HCT116 (cell line): ENCODE data around the gene EIF3A. TPM values are rescaled to one million over a fixed set of nuclear protein-coding genes. Genes with fewer than 3 reads are reported as not detected.

ENCODE experiments used
- ATAC-seq: fragments of 200-7000 bp; cut with Tn5 transposase; 2 replicates; pipeline ENCODE4 v1.9.1; 2020; ENCODE audit warnings: mild to moderate bottlenecking, moderate library complexity
- BruUV-seq: library from RNA; stranded (reverse); fragments of 400-500 nt; replicated peaks from 2 replicates; lab custom pipeline; 2021; lab: Mats Ljungman, UMichigan
- CTCF ChIA-PET: fragments of 300-600 bp; sonication (Branson Sonifier 250); formaldehyde crosslinking; loops from one replicate; lab custom pipeline; 2021; ENCODE audit warnings: antibody characterized with exemption; lab: Charles Lee
- POLR2A ChIA-PET: fragments of 300-600, 350-600 bp; sonication (Branson Sonifier 250); formaldehyde crosslinking; loops from one replicate; lab custom pipeline; 2021; ENCODE audit warnings: antibody characterized with exemption; lab: Charles Lee
- RAD21 ChIA-PET, 2 experiments: fragments of 300-600 bp; sonication (Branson Sonifier 250); formaldehyde crosslinking; loops; one replicate each; lab custom pipeline; 2023; ENCODE audit warnings: low total read pairs in 2 of 2; ENCODE audit not compliant: uncharacterized antibody in 2 of 2, unreplicated experiment in 2 of 2, low non-redundant PET in 1 of 2; lab: Charles Lee
- DNase-seq: peaks from one replicate; pipeline ENCODE4 v3.0.0-alpha.2; 2010; ENCODE audit warnings: low read depth, low spot score
- H2AFZ ChIP-seq: fragments of 200-600 bp; shearing (Covaris generic), sonication (generic); 2 replicates; pipeline ENCODE4 v1.6.1; 2017; ENCODE audit warnings: low read depth, mixed run types, mixed read lengths, antibody characterized with exemption, low read length; ENCODE audit not compliant: poor library complexity, severe bottlenecking
- H3K27ac ChIP-seq: 2 replicates; pipeline ENCODE4 v1.5.1; 2012; ENCODE audit warnings: low read depth, low read length
- H3K27me3 ChIP-seq: fragments of 200-600 bp; sonication (generic); 2 replicates; pipeline ENCODE4 v1.6.1; 2016; ENCODE audit warnings: mixed run types, low read length, mixed read lengths; ENCODE audit not compliant: insufficient read depth
- H3K36me3 ChIP-seq, 2 experiments: fragments of 200-500 bp in 1 of 2; fragments of 200-600 bp in 1 of 2; sonication (Bioruptor generic) in 1 of 2; sonication (generic) in 1 of 2; 2 replicates each; pipeline versions ENCODE4 v1.5.1 to v1.6.1; 2014 to 2016; ENCODE audit warnings: low read length in 2 of 2, inconsistent platforms in 1 of 2, mixed read lengths in 1 of 2, mixed run types in 1 of 2; ENCODE audit not compliant: insufficient read depth in 2 of 2, control insufficient read depth in 1 of 2
- H3K4me1 ChIP-seq, 2 experiments: fragments of 200-600 bp in 1 of 2; sonication (generic) in 1 of 2; 2 replicates each; pipeline versions ENCODE4 v1.5.1 to v1.6.1; 2012 to 2017; ENCODE audit warnings: low read length in 2 of 2, inconsistent platforms in 1 of 2, mild to moderate bottlenecking in 1 of 2, mixed read lengths in 1 of 2, mixed run types in 1 of 2, moderate library complexity in 1 of 2; ENCODE audit not compliant: insufficient read depth in 2 of 2, control insufficient read depth in 1 of 2
- H3K4me2 ChIP-seq: fragments of 200-600 bp; sonication (generic); 2 replicates; pipeline ENCODE4 v1.6.1; 2017; ENCODE audit warnings: mixed run types, low read length, mixed read lengths
- H3K4me3 ChIP-seq, 2 experiments: fragments of 200-600 bp in 1 of 2; sonication (generic) in 1 of 2; replicated peaks in 1 of 2; 2 replicates each; pipeline ENCODE4 v1.5.1; 2011 to 2016; ENCODE audit warnings: low read length in 2 of 2, control low read depth in 1 of 2, low read depth in 1 of 2, mild to moderate bottlenecking in 1 of 2, mixed read lengths in 1 of 2, mixed run types in 1 of 2
- H3K79me2 ChIP-seq: fragments of 200-600 bp; sonication (generic); 2 replicates; pipeline ENCODE4 v1.6.1; 2017; ENCODE audit warnings: mild to moderate bottlenecking, mixed run types, low read length, moderate library complexity, mixed read lengths; ENCODE audit not compliant: insufficient read depth
- H3K9ac ChIP-seq: fragments of 200-600 bp; sonication (generic); 2 replicates; pipeline ENCODE4 v1.6.1; 2016; ENCODE audit warnings: low read length, mixed read lengths
- H3K9me2 ChIP-seq: fragments of 200-600 bp; sonication (generic), shearing (Covaris generic); 2 replicates; pipeline ENCODE4 v1.6.1; 2017; ENCODE audit warnings: mixed run types, mild to moderate bottlenecking, moderate library complexity; ENCODE audit not compliant: insufficient read depth
- H3K9me3 ChIP-seq, 2 experiments: fragments of 200-500 bp in 1 of 2; fragments of 200-600 bp in 1 of 2; sonication (Bioruptor generic) in 1 of 2; sonication (generic) in 1 of 2; 2 replicates each; pipeline ENCODE4 v1.6.1; 2014 to 2017; ENCODE audit warnings: low read length in 2 of 2, mixed read lengths in 2 of 2, inconsistent platforms in 1 of 2, low read depth in 1 of 2, mild to moderate bottlenecking in 1 of 2, mixed run types in 1 of 2, moderate library complexity in 1 of 2; ENCODE audit not compliant: control insufficient read depth in 1 of 2, insufficient read depth in 1 of 2
- H4K20me1 ChIP-seq: fragments of 200-600 bp; sonication (generic), shearing (Covaris generic); 2 replicates; pipeline ENCODE4 v1.6.1; 2017; ENCODE audit warnings: mixed run types, mild to moderate bottlenecking, moderate library complexity; ENCODE audit not compliant: insufficient read depth
- ATF3 ChIP-seq: IDR thresholded peaks from 2 replicates; pipeline ENCODE4 v1.6.1; 2012
- CEBPB ChIP-seq: IDR thresholded peaks from 2 replicates; pipeline ENCODE4 v1.6.1; 2012; ENCODE audit warnings: low read depth
- CTCF ChIP-seq, 3 experiments: fragments of 200-600 bp in 1 of 3; sonication (generic) in 1 of 3; IDR thresholded peaks in 2 of 3; conservative IDR thresholded peaks in 1 of 3; 2 replicates each; pipeline ENCODE4 v1.5.1; 2012 to 2017; ENCODE audit warnings: low read depth in 2 of 3, low read length in 2 of 3, antibody characterized with exemption in 1 of 3, borderline replicate concordance in 1 of 3, control low read depth in 1 of 3, mild to moderate bottlenecking in 1 of 3, mixed read lengths in 1 of 3, mixed run types in 1 of 3, moderate library complexity in 1 of 3; ENCODE audit not compliant: insufficient read depth in 1 of 3
- ELF1 ChIP-seq: IDR thresholded peaks from 2 replicates; pipeline ENCODE4 v1.6.1; 2012; ENCODE audit warnings: low read depth, borderline replicate concordance
- EZH2 ChIP-seq: fragments of 200-600 bp; sonication (generic); IDR thresholded peaks from 2 replicates; pipeline ENCODE4 v1.6.1; 2017; ENCODE audit warnings: antibody characterized with exemption, mixed run types
- FOSL1 ChIP-seq: IDR thresholded peaks from 2 replicates; pipeline ENCODE4 v1.6.1; 2012; ENCODE audit warnings: low read depth
- JUND ChIP-seq: IDR thresholded peaks from 2 replicates; pipeline ENCODE4 v1.6.1; 2012
- POLR2A ChIP-seq: IDR thresholded peaks from 2 replicates; pipeline ENCODE4 v1.7.0; 2011; ENCODE audit warnings: borderline replicate concordance; ENCODE audit not compliant: insufficient read depth, insufficient read length; ENCODE audit errors: extremely low read depth
- POLR2AphosphoS5 ChIP-seq: IDR thresholded peaks from 2 replicates; pipeline ENCODE4 v1.6.1; 2011; ENCODE audit warnings: mild to moderate bottlenecking, low read depth, low read length, moderate library complexity
- RAD21 ChIP-seq: IDR thresholded peaks from 2 replicates; pipeline ENCODE4 v1.6.1; 2012; ENCODE audit warnings: low read depth, mild to moderate bottlenecking
- SIN3A ChIP-seq: IDR thresholded peaks from 2 replicates; pipeline ENCODE4 v1.6.1; 2012; ENCODE audit warnings: low read depth
- SP1 ChIP-seq: IDR thresholded peaks from 2 replicates; pipeline ENCODE4 v1.6.1; 2012; ENCODE audit warnings: low read depth
- SRF ChIP-seq: IDR thresholded peaks from 2 replicates; pipeline ENCODE4 v1.6.1; 2012; ENCODE audit warnings: low read depth
- TCF7L2 ChIP-seq: IDR thresholded peaks from 2 replicates; pipeline ENCODE4 v1.7.0; 2011; ENCODE audit warnings: borderline replicate concordance, inconsistent platforms; ENCODE audit not compliant: insufficient read depth, insufficient read length; ENCODE audit errors: extremely low read depth
- YY1 ChIP-seq: IDR thresholded peaks from 2 replicates; pipeline ENCODE4 v1.6.1; 2011; ENCODE audit warnings: low read length, low read depth, moderate library complexity, mild to moderate bottlenecking; ENCODE audit not compliant: insufficient replicate concordance; ENCODE audit errors: extremely low read depth
- ZBTB33 ChIP-seq: IDR thresholded peaks from 2 replicates; pipeline ENCODE4 v1.6.1; 2011; ENCODE audit warnings: mild to moderate bottlenecking, low read length, moderate library complexity; ENCODE audit not compliant: insufficient replicate concordance; ENCODE audit errors: extremely low read depth
- ZFX ChIP-seq: fragments of 450-650 bp; IDR thresholded peaks from 2 replicates; pipeline ENCODE4 v1.6.1; 2017
- ZNF274 ChIP-seq: fragments of 200-500 bp; sonication (Bioruptor generic); IDR thresholded peaks from 2 replicates; pipeline ENCODE4 v1.6.1; 2014; ENCODE audit warnings: mild to moderate bottlenecking, low read depth, low read length, inconsistent platforms
- intact Hi-C: fragments of 100-400 bp; cut with micrococcal nuclease; formaldehyde crosslinking; loops from 2 replicates; pipeline ENCODE4 v1.10.0; 2022
- total RNA-seq: library from RNA; stranded (reverse); gene quantifications from one replicate; pipeline ENCODE4 v1.2.1, GENCODE V29; 2021; ENCODE audit not compliant: unreplicated experiment

The EIF3A gene
- total RNA-seq, 1 experiment from 2014 or later = 271 TPM

- TF ChIP-seq JUND (no peak), ZNF274 (no peak), SP1 (no peak), POLR2AphosphoS5 (no peak), YY1 (no peak), RAD21 (no peak), TCF7L2 (no peak)
These were observed 73.4 kb downstream of the EIF3A start (continued) for GRCh38 chr10:119007211-119007574.

- intact Hi-C loops = no loop called here
- H3K9ac ChIP-seq = no peak overlapping the region
- no peaks in the 10 kb centered on the region for H3K79me2 ChIP-seq
- BruUV-seq = no TSS peak
- no peaks in the 10 kb centered on the region for H4K20me1 ChIP-seq
- no peaks in the 10 kb centered on the region for H3K36me3 ChIP-seq
- H3K27me3 ChIP-seq = no peaks in the 10 kb centered on the region
- H3K4me1 ChIP-seq = peaks cover 16 to 36% of the 10 kb centered on the region in 2 experiments
- RAD21 ChIA-PET = interaction anchor here in 1 of 2 experiments (0.5 kb wide), 1 partner anchor 23 kb away, joined by 4 read pairs; no protein-coding TSS in a partner anchor
- no peak overlapping the region for H3K4me3 ChIP-seq
- CTCF ChIA-PET = interaction anchor here (1.6 kb wide), 1 partner anchor 12 kb away, joined by 5 read pairs; no protein-coding TSS in a partner anchor
- H3K27ac ChIP-seq = no peak overlapping the region
- H2AFZ ChIP-seq = no peak overlapping the region
- peak overlapping the region; percentile 22 for H3K4me2 ChIP-seq
- DNase-seq (no peak), ATAC-seq (peak; percentile 62)
- H3K9me2 ChIP-seq = no peaks in the 10 kb centered on the region
- H3K9me3 ChIP-seq = no peaks in the 10 kb centered on the region
- POLR2A ChIA-PET = no interaction called here
- no peak for TF ChIP-seq ZFX
- no peak for TF ChIP-seq EZH2
- TF ChIP-seq SP1 = no peak
- no peak for TF ChIP-seq POLR2A
- no peak for TF ChIP-seq CTCF (IDR thresholded peaks at IDR 0.05 in 2 of 3, conservative IDR thresholded peaks at IDR 0.05 in 1 of 3; ENCODE audit: borderline replicate concordance in 1 of 3, insufficient read depth in 1 of 3, low read depth in 2 of 3, low read length in 2 of 3)
- TF ChIP-seq SIN3A = no peak
- TF ChIP-seq CEBPB = peak; percentile 39; the same call in 1 of the 2 replicates
- TF ChIP-seq YY1 = peak; percentile 20
- TF ChIP-seq POLR2AphosphoS5 = no peak
- peak; percentile 32; the same call in 1 of the 2 replicates for TF ChIP-seq JUND
- TF ChIP-seq ELF1 = no peak
- TF ChIP-seq ZBTB33 = no peak
- no peak for TF ChIP-seq SRF
- no peak for TF ChIP-seq TCF7L2
- TF ChIP-seq FOSL1 = peak; percentile 48; the same call in 1 of the 2 replicates
- TF ChIP-seq ZNF274 = no peak
- no peak for TF ChIP-seq ATF3
These were observed 74.0 kb downstream of the EIF3A start for GRCh38 chr10:119006451-119007210.
